Lower leg skin (tissue), 4 donors: ENCODE measurements around the gene BZW1. TPM values are rescaled to one million over a fixed set of nuclear protein-coding genes. Genes with fewer than 3 reads are reported as not detected.

Experiments
- DNase-seq, 2 donors: peaks; one replicate each; pipeline ENCODE4 v3.0.0-alpha.2; 2019; ENCODE audit warnings: low spot score in 2 of 2
- H3K4me3 ChIP-seq: fragments of 200-600 bp; sonication (generic); 2 replicates; pipeline ENCODE4 v1.5.1; 2017; ENCODE audit warnings: mild to moderate bottlenecking, low read depth; ENCODE audit not compliant: poor library complexity, severe bottlenecking
- POLR2A ChIP-seq, 2 donors: fragments of 450-650 bp; IDR thresholded peaks; one replicate each; pipeline ENCODE4 v1.6.1; 2016 to 2017; ENCODE audit warnings: antibody characterized with exemption in 2 of 2, mild to moderate bottlenecking in 1 of 2, moderate library complexity in 1 of 2
- WGBS, 2 donors: methylation state at CpG; one replicate each; pipeline ENCODE4 v1.1.5; 2018; 5-methylcytosine and 5-hydroxymethylcytosine counted together
- intact Hi-C: fragments of 100-400 bp; cut with DNase I; formaldehyde crosslinking; loops from one replicate; pipeline ENCODE4 v1.15.0; 2023; ENCODE audit warnings: low total_unique reads
- total RNA-seq, 4 donors: library from RNA; depleted of rRNA; stranded (reverse); fragments of >200 nt; gene quantifications; one replicate each; pipeline ENCODE4 v1.1.0, GENCODE V29; 2016
- TF ChIP-seq, protein P1 (sequence below), 3 donors: fragments of 450-650 bp; IDR thresholded peaks; one replicate each; pipeline ENCODE4 v1.5.1; 2016; ENCODE audit warnings: antibody characterized with exemption in 3 of 3, mild to moderate bottlenecking in 3 of 3, moderate library complexity in 2 of 3

Gene BZW1
- total RNA-seq, 4 donors from 2014 or later: 57.6 to 156 (median 148) TPM

DNA sequence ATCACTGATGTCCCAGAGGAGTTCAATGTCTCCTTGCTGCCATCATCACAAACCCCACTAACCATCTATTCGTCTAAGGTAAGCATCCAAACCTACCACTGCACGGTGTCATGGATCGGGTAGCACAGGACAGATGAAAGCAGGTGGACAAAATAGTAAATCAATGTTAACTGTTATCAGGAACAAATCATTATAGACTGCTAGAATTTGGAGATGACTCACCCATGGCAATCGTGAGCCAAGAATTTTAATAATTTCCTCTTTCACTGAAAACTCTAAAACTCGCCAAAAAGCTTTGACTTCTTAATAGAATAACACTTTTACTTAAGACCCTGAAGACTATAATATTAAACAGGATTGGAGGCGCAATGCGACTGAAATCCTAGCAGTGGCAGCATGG is 33.7 kb upstream of the BZW1 start:
- intact Hi-C loops: no loop called here
- WGBS, 2 donors: 56 to 64% methylated on average over 7 of the region's 7 CpGs
- TF ChIP-seq, protein P1, sequence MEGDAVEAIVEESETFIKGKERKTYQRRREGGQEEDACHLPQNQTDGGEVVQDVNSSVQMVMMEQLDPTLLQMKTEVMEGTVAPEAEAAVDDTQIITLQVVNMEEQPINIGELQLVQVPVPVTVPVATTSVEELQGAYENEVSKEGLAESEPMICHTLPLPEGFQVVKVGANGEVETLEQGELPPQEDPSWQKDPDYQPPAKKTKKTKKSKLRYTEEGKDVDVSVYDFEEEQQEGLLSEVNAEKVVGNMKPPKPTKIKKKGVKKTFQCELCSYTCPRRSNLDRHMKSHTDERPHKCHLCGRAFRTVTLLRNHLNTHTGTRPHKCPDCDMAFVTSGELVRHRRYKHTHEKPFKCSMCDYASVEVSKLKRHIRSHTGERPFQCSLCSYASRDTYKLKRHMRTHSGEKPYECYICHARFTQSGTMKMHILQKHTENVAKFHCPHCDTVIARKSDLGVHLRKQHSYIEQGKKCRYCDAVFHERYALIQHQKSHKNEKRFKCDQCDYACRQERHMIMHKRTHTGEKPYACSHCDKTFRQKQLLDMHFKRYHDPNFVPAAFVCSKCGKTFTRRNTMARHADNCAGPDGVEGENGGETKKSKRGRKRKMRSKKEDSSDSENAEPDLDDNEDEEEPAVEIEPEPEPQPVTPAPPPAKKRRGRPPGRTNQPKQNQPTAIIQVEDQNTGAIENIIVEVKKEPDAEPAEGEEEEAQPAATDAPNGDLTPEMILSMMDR (IDR thresholded peaks at IDR 0.05): no peak
- TF ChIP-seq POLR2A (IDR thresholded peaks at IDR 0.05): no peak
- no peak for DNase-seq
- H3K4me3 ChIP-seq: no peak overlapping the region

DNA sequence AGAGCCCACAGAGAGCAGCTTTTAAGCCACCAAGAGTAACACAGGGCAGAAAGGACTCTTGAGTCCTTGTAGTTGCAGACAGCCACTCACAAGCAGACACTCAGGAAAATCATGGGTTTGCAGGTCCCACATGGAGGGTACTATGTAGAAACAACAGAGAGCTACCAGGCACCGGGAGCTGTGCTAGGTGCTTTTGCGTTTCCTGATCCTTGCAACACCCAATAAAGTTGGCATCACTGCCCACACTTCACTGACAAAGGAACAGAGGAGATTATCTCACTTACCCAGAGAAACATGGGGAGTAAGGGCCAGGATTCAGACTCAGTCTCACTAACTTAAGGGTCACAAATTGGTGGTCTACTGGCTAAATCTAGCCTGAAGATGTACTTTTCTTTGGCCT is 32.5 kb upstream of the BZW1 start:
- no peak for TF ChIP-seq POLR2A (IDR thresholded peaks at IDR 0.05)
- TF ChIP-seq, protein P1 (IDR thresholded peaks at IDR 0.05): no peak
- H3K4me3 ChIP-seq: no peak overlapping the region
- intact Hi-C loops: no loop called here
- DNase-seq: no peak
- WGBS, 2 donors: 61 to 93% methylated on average over 2 of the region's 2 CpGs

GRCh38 chr2:200781616-200782015 is 30.1 kb upstream of the BZW1 start:
- H3K4me3 ChIP-seq: no peak overlapping the region
- intact Hi-C loops: no loop called here
- no peak for DNase-seq
- TF ChIP-seq, protein P1 (IDR thresholded peaks at IDR 0.05): no peak
- no peak for TF ChIP-seq POLR2A (IDR thresholded peaks at IDR 0.05)
- WGBS, 2 donors: 87 to 93% methylated on average over 5 of the region's 5 CpGs

- DNase-seq: no peak
- no peak for TF ChIP-seq POLR2A (IDR thresholded peaks at IDR 0.05)
- TF ChIP-seq, protein P1 (IDR thresholded peaks at IDR 0.05): no peak
- WGBS, 2 donors: 63 to 66% methylated on average over 4 of the region's 4 CpGs
- no peak overlapping the region for H3K4me3 ChIP-seq
- intact Hi-C loops: no loop called here
These were observed 29.5 kb upstream of the BZW1 start for GRCh38 chr2:200782251-200782650.

- intact Hi-C loops: no loop called here
- DNase-seq: no peak
- H3K4me3 ChIP-seq: no peak overlapping the region
- TF ChIP-seq, protein P1 (IDR thresholded peaks at IDR 0.05): no peak
- no peak for TF ChIP-seq POLR2A (IDR thresholded peaks at IDR 0.05)
These were observed 27.5 kb upstream of the BZW1 start for GRCh38 chr2:200784215-200784614.

DNA sequence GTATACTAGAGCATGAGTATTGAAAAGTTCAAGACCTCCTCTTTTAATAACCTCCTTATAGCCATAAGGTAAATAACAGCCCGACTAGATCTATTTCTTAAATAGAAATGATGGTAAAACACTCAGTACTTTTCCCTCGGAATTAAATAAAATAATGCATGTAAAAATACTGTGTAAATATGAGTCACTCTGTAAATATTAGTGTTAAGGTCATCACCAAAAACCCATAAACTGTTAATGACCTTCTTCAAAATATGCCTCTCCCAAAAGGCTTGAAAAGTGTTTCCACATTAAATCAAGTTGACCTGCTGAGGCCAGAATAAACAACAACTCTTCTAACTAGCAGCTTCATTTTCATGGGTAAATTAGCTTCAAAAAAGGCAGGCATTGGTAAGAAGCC is 25.3 kb upstream of the BZW1 start:
- no peak overlapping the region for H3K4me3 ChIP-seq
- TF ChIP-seq, protein P1 (IDR thresholded peaks at IDR 0.05): no peak
- no peak for TF ChIP-seq POLR2A (IDR thresholded peaks at IDR 0.05)
- WGBS, 2 donors: 70 to 73% methylated on average over 2 of the region's 2 CpGs
- no peak for DNase-seq
- intact Hi-C loops: no loop called here
